Caki2 (cell line): ENCODE measurements around the gene CCDC14. TPM values are rescaled to one million over a fixed set of nuclear protein-coding genes. Genes with fewer than 3 reads are reported as not detected.
"Not testable (repeated sequence)": the region's sequence is repeated elsewhere in the genome, so short reads cannot be mapped to it uniquely, and the experiment has no call there.

Experiments
- DNase-seq: peaks from one replicate; pipeline ENCODE4 v3.0.0-alpha.2; 2015; ENCODE audit warnings: low read depth
- in situ Hi-C: cut with HindIII; loops from 2 replicates; pipeline ENCODE4 v1.10.0; 2016; ENCODE audit warnings: low sequenced_read_pairs, low pct_unique_long_range_greater_than_20kb, mixed read lengths
- total RNA-seq: library from RNA; depleted of rRNA; stranded (reverse); fragments of >200 nt; shearing (Covaris generic); gene quantifications from 2 replicates; pipeline ENCODE4 v1.2.3, GENCODE V29; 2014; ENCODE audit warnings: low replicate concordance

CCDC14 gene
- total RNA-seq, 1 experiment from 2014 or later = 17.3 TPM

DNA sequence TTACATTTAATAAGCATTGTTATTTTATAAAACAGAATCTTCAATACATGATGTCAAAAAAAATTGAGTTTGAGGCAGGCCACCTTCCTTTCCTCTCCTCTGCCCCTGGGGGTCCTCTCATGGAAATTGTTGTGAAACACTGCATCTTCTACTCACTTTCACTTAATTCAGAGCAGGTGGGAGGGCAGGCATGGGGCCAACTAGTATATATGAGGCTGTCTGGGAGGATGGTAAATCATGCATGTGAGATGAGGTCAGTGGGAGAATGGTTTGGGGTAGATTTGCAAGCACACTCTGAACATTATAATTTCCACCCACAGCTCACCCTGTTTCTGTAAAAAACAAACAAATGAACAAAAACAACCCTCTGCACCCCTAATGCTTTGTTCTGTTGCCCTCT lies 10.4 kb upstream of the CCDC14 start:
- DNase-seq = no peak
- in situ Hi-C loops = no loop called here

DNA sequence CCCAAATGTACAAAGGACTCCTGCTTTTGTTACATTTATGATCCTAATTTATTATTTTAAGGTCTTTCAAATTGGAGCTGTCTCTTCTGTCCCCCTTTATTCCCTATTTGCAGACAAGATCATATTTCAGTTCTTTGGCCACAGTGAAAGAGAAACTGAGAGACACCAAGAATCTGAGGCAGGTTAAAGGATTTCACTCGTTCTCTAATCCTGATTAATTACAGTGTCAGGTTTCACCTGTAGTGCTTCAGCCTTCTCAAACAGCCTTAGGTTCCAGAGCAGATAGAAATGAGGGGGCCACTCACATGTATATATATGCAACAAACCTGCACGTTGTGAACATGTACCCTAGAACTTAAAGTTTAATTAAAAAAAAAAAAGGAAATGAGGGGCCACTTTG lies 6.2 kb upstream of the CCDC14 start:
- DNase-seq, in situ Hi-C loops: not testable (repeated sequence)

DNA sequence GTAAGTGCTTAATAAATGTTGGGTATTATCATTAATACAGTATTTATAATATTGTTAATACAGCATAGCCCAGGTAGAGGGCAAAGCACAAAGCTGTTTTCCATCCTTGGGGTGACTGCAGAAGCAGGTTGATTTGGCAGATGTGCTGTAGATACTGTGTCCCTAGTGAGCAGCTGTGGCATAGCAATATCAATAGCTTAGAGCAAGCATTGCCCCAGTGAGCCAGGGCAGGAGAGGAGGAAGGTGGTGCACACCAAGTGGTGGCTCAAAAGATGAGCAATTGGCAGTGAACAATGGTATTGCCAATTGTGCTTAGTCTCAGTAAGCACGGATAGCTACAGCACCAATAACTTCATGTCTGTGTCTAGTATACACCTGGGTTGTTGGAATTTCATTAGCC lies 5.8 kb upstream of the CCDC14 start:
- in situ Hi-C loops, DNase-seq: not testable (repeated sequence)

DNA sequence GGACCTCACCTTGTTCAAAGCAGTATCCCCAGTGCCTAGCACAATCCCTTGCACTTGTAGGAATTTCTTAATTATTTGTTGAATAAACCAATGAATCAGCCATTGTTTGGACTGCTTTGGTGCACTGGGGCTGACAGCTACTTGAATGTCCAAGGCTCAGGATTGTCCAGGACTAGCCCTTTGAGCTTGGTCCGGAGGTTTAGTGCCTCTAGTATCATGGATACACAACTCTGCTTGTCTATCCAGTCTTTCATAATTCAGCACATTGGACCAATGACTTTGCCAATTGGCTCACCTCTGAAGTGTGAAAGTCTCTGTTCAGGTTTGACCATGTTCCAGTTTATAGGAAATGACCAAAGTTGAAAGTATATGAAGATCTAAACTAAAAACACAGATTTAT lies 3.8 kb upstream of the CCDC14 start:
- in situ Hi-C loops = not testable (repeated sequence)

DNA sequence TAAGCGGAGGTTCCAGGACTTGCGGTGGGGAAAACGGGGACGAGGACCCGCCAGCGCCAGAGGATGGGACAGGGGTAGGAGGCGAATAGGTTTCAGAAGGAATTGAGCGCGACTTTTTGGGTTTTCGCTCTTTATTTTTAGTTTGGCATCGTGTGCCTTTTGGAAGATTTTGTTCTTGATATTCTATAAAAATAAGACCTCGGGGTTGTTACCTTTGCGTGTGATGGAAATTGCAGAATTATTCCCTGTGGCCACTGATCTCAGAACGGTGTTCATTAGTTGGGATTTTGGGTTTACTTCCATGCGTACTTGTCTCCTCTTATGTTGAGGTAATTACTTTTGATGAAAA lies 453 bp upstream of the CCDC14 start:
- no peak for DNase-seq
- in situ Hi-C loops = no loop called here

More for the DNA sequence above, 3.8 kb upstream of the CCDC14 start:
- not testable (repeated sequence) for DNase-seq

DNA sequence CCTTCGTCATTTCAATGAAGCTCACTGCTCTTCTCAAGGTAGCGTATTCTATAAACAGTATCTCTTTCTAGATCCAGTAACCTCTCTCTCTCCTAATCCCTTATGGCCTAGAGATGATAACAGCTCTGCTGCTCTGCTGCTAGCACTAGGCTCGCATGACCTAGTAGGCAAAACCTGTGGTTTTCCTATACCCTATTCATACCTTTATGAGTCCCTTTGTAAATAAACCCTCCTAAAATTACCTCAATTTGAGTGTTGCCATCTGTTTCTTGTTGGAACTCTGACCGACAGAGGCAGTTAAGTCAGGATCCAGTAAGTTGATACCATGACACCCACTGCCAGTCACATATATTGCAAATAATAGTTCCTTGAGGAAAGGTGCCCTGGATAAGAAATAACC lies 7.3 kb downstream of the CCDC14 start:
- in situ Hi-C loops = no loop called here
- DNase-seq = no peak

DNA sequence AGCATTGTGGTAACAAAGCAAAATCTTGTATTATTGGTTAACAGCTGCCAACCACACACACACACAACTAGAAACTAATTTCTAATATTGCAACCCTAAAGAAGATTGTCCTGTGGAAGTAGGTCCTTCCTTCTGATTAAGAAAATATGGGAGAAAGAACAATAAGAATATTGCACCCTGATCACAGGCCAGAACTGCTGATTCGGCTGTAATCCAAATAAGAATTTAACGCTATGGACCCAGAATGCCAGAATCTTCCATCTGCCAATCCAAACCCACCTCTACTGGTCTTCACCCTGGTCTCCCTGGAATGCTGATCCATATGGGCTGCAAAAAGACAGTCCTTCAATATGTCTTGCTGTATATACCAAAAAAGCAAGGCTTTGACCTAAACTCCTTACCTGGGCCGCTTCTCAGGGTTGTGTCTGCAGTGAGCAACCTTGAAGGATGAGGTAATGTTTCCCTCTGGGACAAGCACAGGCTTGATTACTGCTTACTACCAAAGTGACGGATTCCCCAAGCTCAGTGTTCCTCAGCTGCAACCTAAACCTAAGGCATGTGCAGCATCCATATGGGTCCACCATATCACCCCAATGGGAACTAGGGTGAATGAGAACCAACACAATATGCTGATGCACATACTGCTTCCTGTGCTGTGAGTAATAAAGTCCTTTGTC lies 8.0 kb downstream of the CCDC14 start:
- DNase-seq = no peak
- in situ Hi-C loops = no loop called here

DNA sequence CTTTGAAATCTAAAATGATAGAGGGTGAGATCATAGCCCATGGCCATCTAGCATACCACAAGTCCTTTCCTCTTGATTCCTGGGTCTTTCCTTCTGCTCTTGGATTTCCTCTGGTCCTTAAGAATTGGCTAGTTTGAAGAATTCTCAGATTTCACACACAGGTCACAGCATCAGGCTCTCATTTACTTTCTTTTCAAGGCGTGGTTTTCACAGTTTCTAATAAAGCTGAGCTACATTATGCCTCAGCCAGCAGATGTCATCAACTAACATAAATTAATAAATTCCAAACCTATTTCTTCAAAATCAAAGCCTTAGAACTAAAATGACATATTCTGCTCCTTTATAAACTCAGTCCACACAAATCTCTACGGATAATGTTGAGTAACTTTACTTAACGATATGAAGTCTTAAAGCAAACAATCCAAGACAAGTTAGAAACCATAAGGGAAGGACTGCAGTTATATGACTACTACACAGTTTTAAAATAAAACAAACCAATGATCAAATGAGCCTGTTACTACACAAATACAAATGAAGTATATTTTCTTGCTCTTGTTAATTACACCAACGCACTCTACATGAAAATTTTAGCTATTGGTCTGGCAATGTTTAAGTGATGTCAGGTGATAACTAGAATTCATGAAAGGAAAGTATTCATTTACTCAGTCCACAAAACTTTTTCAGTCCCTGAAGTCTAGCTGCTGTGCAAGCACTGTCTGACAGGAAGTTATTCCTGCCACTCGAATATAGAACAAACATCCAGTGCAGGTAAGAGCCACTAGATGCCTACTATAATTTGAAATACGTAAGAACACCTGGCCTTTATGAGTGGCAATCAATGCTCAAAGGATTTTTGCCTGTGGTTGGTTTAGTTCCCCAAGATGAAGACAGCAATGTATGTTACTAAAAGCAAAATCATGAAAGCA lies 9.2 kb downstream of the CCDC14 start:
- no peak for DNase-seq
- in situ Hi-C loops = no loop called here

DNA sequence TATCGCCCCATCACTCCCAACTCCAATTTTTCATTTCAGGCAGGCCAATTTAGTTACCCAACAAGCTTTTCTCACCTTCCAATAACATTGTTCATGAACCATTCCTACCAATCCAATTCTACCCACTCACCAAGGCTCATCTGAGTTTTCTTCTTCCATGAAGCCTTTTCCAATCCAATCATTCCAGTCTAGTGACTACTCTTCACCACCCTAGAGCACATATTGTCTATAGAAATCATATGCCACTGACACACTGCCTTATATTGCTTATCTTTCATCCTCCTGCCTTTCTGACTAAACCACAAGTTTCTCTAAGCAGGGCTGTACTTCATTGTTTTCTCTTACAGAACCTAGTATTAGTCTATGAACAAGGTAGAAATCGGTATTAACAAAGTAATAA lies 11.4 kb downstream of the CCDC14 start:
- in situ Hi-C loops = no loop called here
- no peak for DNase-seq

DNA sequence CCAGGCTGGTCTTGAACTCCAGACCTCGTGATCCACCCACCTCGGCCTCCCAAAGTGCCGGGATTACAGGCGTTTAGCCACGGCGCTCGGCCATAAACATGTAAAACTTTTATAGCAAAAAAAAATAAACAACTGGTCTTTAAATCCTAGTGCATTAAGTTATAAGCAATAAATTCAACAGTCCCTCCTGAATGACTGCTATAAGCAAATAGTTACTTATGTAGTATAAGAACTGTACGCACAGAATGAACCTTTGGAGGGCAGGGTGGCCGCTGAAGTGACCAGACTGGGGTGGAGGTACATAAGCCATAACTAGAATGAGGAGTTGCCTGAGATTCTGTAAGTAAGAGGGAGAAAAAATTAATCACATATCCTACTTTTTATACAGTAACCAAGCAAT lies 12.6 kb downstream of the CCDC14 start:
- no peak for DNase-seq
- in situ Hi-C loops = no loop called here

DNA sequence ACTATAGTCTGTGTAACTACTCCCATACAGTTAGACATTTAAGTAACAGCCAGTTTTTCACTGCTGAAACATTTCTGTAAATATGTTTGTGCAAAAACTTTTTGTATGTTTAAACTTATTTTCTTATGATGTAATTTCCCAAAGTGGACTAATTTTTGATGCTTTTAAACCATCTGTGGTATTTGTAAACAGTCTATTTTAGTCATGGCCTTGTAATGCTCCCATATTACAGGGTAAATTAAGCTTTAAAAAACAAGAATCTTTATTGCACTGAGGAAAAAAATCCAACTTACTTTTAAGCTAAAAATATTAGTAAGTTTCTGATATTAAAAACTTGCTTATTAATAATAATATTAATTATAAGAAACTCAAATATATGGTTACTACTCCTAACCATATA lies 13.5 kb downstream of the CCDC14 start:
- DNase-seq = no peak
- in situ Hi-C loops = no loop called here

DNA sequence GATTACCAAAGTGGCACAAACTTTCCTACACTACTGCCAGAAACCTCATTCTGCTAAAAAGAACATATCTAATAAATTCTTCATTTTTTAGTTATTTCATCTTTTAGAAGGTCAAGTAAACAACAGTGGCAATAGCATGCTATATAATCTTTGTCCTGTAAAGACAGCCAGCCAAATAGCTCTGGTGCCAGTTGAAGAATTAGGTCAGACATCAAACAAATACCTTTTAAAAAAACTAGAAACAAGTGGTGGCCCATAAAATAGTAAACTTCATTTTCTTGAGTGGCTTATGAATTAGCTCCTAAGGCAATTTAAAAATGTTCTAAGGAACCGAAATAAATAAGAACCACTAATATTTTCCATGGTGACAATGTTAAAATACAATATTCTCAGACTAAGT lies 19.5 kb downstream of the CCDC14 start:
- DNase-seq = no peak
- in situ Hi-C loops = no loop called here

DNA sequence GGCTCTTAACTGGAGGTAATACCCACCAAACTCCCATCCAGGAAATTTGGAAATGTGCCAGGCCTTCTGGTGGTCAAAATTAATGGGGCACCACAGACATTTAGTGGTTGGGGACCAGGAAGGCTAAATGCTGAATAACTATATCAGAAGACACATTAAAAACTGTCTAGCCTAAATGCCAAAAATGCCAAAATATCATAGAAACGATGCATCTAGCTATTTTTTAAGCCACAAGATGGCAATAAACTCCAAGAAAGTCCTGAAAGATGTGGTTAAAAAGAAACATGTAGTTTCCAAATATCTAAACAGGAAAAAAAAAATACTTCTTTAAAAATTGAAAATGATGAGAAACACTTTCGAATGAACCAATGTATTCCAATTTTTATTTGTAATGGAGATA lies 19.9 kb downstream of the CCDC14 start:
- in situ Hi-C loops = no loop called here
- DNase-seq = no peak

DNA sequence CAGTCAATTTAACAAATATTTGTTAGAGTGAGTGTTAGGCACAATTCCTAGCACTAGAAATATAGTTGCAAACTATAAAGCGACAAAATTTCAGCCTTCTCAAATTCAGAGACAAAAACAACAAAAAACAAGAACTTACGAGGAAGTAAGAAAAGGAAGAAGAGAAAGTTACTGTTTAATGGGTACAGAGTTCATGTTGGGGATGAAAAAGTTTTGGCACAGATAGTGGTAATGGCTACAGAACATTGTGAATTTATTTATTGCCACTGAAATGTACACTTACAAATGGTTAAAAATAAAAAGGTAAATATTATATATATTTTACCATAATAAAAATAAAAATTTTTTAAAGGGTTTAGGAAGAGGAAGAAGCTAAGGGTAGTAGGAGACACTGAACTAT lies 21.3 kb downstream of the CCDC14 start:
- no peak for DNase-seq
- in situ Hi-C loops = no loop called here

DNA sequence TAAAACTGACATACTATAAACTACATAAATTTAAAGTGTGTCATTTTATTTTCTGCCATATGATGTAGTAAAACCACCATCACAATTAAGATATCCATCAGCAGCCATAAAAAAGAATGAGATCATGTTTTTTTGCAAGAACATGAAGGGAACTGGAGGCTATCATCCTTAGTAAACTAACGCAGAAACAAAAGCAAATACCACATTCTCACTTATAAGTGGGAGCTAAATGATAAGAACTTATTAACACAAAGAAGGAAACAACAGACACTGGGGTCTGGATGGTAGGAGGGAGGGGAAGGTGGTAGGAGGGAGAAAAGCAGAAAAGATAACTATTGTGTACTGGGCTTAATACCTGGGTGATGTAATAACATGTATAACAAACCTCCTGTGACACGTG lies 24.6 kb downstream of the CCDC14 start:
- in situ Hi-C loops = no loop called here
- no peak for DNase-seq

DNA sequence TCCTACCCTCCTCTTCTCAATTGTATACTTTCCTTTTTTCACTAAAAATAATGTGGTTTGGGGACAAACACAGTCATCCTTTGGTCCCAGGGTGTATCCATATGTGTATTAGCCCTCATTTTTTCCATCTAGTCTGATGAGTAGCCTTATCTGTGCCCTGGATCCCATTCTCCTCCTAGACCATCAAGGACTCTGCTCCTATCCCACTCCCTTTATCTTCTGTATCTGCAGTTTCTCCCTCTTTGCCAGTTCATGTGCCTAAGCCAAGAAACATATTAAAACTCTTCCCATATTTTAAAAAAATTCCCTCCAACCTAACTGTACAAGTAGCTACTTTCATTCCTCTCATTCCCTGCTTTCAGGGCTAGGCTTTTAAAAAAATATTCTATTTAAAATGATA lies 25.2 kb downstream of the CCDC14 start:
- DNase-seq = no peak
- in situ Hi-C loops = no loop called here

DNA sequence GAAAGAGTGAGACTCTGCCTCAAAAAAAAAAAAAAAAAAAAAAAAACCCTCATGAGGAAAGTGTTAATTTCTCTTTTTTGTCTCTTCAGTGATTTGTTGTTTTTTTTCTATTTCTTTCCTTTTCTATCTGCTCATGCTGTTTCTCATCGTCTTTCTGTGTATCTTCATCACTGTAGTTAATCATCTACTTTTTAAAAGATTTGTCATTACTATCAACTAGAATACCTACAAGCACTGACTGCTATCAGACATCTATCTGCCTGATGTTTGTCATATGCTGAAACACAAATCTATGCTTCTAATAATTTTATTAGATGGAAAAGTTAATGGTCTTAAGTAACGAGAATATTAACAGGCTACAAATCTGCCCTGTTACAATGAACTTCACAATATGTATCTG lies 26.8 kb downstream of the CCDC14 start:
- no peak for DNase-seq
- in situ Hi-C loops = no loop called here

DNA sequence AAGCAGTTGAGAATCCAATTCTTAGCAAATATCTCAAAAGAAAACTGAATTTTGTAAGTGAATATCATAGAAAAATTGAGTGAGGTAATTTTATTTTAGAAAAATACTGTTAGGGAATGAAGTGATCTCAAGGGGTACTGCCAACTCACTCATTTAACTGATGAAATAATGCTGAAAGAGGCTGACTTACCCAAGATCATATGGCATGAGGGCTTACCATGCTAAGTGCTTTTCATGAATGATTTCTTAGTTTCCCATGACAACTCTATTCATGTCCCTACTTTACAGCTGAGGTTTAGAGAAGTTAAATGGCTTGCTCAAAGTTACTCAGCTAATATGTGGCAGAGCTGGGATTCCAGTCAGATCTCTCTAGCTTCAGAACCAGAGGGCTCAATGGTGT lies 30.6 kb downstream of the CCDC14 start:
- in situ Hi-C loops = no loop called here
- DNase-seq = no peak

DNA sequence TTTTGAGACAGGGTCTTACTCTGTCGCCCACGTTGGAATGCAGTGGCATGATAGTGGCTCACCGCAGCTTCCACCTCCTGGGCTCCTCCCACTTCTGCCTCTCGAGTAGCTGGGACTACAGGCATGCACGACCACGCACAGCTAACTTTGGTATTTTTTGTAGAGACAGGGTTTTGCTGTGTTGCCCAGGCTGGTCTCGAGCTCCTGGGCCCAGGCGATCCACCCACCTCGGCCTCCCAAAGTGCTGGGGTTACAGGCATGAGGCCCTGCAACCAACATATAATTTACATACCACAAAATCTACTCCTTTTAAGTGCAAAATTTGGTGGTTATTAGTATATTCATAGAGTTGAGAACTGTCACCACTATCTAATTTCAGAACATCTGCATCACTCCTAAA lies 31.7 kb downstream of the CCDC14 start:
- no peak for DNase-seq
- in situ Hi-C loops = no loop called here

DNA sequence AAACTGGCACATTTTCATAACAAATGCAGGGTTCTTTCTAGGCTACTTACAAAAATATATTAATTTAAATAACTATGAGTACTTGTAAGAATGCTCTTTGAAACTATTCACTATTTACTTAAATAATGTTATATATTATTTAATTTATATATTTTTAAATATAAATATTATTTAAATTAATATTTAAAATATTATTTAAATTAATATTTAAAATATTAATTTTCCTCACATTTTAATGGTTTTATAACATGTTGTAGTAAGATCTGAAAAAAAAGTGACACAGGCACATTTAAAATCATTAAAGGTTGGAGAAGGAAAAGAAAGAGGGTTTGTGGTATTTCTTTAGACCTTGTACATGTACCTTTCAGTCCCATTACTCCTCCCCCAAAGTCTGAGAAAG lies 34.6 kb downstream of the CCDC14 start:
- in situ Hi-C loops = no loop called here
- DNase-seq = no peak
